Measurements from ENCODE around the gene AQP11. TPM values are rescaled to one million over a fixed set of nuclear protein-coding genes. Genes with fewer than 3 reads are reported as not detected.

Gene AQP11
- total and polyA plus RNA-seq, 10 donors: 0.11 to 0.74 (median 0.31) TPM

GRCh38 chr11:77636731-77637344, 47.1 kb downstream of the AQP11 start:
- peaks cover 0 to 11% (median 0%) of the 10 kb centered on the region in 6 donors for H3K36me3 ChIP-seq
- H3K27ac ChIP-seq: peak overlapping the region in 7 of 8 donors; percentile 65 to 87 (median 84)
- no peaks in the 10 kb centered on the region for H3K27me3 ChIP-seq (replicated peaks in 1 of 7)
- peaks cover 13 to 64% (median 43%) of the 10 kb centered on the region in 6 donors for H3K4me1 ChIP-seq
- WGBS, 5 donors: 0 to 4% (median 2%) methylated on average over 14 of the region's 14 CpGs
- no peak for DNase-seq
- intact Hi-C loops (cut with DNase I; ENCODE audit: low total_unique reads): no loop called here
- H3K9me3 ChIP-seq: peaks cover 0 to 15% (median 7%) of the 10 kb centered on the region in 8 donors
- peak overlapping the region; percentile 79 to 99 (median 94) for H3K4me3 ChIP-seq
- no peak for TF ChIP-seq CTCF (IDR thresholded peaks at IDR 0.05 in 8 of 11, conservative IDR thresholded peaks at IDR 0.05 in 3 of 11)

- peaks cover 0 to 5% (median 0%) of the 10 kb centered on the region in 6 donors for H3K36me3 ChIP-seq
- peak; percentile 94 for DNase-seq
- 0 to 3% (median 0%) methylated on average over 28 to 41 of the region's 41 CpGs for WGBS, 5 donors
- TF ChIP-seq CTCF (IDR thresholded peaks at IDR 0.05 in 8 of 11, conservative IDR thresholded peaks at IDR 0.05 in 3 of 11) (no peak), POLR2A (IDR thresholded peaks at IDR 0.05) (peak in 1 of 3 donors; percentile 60), POLR2AphosphoS5 (IDR thresholded peaks at IDR 0.05) (peak; percentile 90 to 95 (median 92))
- H3K27ac ChIP-seq: peak within 1 kb of the TSS; percentile 37 to 87 (median 83)
- peak within 1 kb of the TSS; percentile 79 to 99 (median 94) for H3K4me3 ChIP-seq
- H3K27me3 ChIP-seq (replicated peaks in 1 of 7): no peaks in the 10 kb centered on the region
- intact Hi-C loops (cut with DNase I; ENCODE audit: low total_unique reads): no loop called here
- H3K4me1 ChIP-seq: peaks cover 13 to 57% (median 43%) of the 10 kb centered on the region in 6 donors
- peaks cover 0 to 15% (median 7%) of the 10 kb centered on the region in 8 donors for H3K9me3 ChIP-seq
Observed at GRCh38 chr11:77637345-77638165, 47.8 kb downstream of the AQP11 start, which contains the start of gene CLNS1A. CLNS1A (minus strand) TSS chr11:77637794; CDS start chr11:77637714, 80 bp downstream.

- no peaks in the 10 kb centered on the region for H3K36me3 ChIP-seq
- TF ChIP-seq POLR2AphosphoS5 (IDR thresholded peaks at IDR 0.05) (no peak), POLR2A (IDR thresholded peaks at IDR 0.05) (no peak), CTCF (IDR thresholded peaks at IDR 0.05 in 8 of 11, conservative IDR thresholded peaks at IDR 0.05 in 3 of 11) (no peak)
- peaks cover 0 to 15% (median 7%) of the 10 kb centered on the region in 8 donors for H3K9me3 ChIP-seq
- intact Hi-C loops (cut with DNase I; ENCODE audit: low total_unique reads): no loop called here
- no peaks in the 10 kb centered on the region for H3K27me3 ChIP-seq (replicated peaks in 1 of 7)
- peaks cover 0 to 10% (median 5%) of the 10 kb centered on the region in 6 donors for H3K4me1 ChIP-seq
- no peak overlapping the region for H3K27ac ChIP-seq
- DNase-seq: no peak
- 88 to 93% (median 90%) methylated on average over 2 of the region's 2 CpGs for WGBS, 5 donors
- H3K4me3 ChIP-seq: no peak overlapping the region
Observed at GRCh38 chr11:77642228-77642627, 52.5 kb downstream of the AQP11 start.

GRCh38 chr11:77644887-77645286, 55.1 kb downstream of the AQP11 start:
- Histone ChIP-seq H3K4me3 (no peak overlapping the region), H3K27me3 (replicated peaks in 1 of 7) (no peaks in the 10 kb centered on the region), H3K9me3 (peaks cover 0 to 15% (median 7%) of the 10 kb centered on the region in 8 donors), H3K27ac (no peak overlapping the region), H3K36me3 (no peaks in the 10 kb centered on the region), H3K4me1 (no peaks in the 10 kb centered on the region)
- WGBS, 5 donors: 86 to 97% (median 93%) methylated on average over 1 of the region's 1 CpG
- TF ChIP-seq POLR2A (IDR thresholded peaks at IDR 0.05): no peak
- no peak for TF ChIP-seq CTCF (IDR thresholded peaks at IDR 0.05 in 8 of 11, conservative IDR thresholded peaks at IDR 0.05 in 3 of 11)
- no peak for TF ChIP-seq POLR2AphosphoS5 (IDR thresholded peaks at IDR 0.05)
- no peak for DNase-seq
- intact Hi-C loops (cut with DNase I; ENCODE audit: low total_unique reads): no loop called here
